Measurements from ENCODE around the gene MAN1B1. TPM values are rescaled to one million over a fixed set of nuclear protein-coding genes. Genes with fewer than 3 reads are reported as not detected.
A peak's percentile ranks its signal among the peaks of the same experiment; 100 is the strongest.

MAN1B1 gene
- total RNA-seq, 1 donor from 2014 or later: 24.6 TPM

GRCh38 chr9:137070906-137071275, 15.9 kb upstream of the MAN1B1 start:
- H3K9me3 Mint-ChIP-seq: no peaks in the 10 kb centered on the region
- peak overlapping the region; percentile 51 for H3K27ac Mint-ChIP-seq

GRCh38 chr9:137071282-137071681, 15.5 kb upstream of the MAN1B1 start:
- Mint-ChIP-seq H3K9me3 (no peaks in the 10 kb centered on the region), H3K27me3 (ENCODE audit: insufficient read depth, low read depth) (peaks cover 31% of the 10 kb centered on the region), H3K36me3 (no peaks in the 10 kb centered on the region), H3K4me1 (peaks cover 10% of the 10 kb centered on the region), H3K27ac (peak overlapping the region; percentile 51), H3K4me3 (peak overlapping the region; percentile 84)
- Histone ChIP-seq H3K36me3 (no peaks in the 10 kb centered on the region), H3K4me3 (peak overlapping the region; percentile 72), H3F3A (ENCODE audit: low read depth) (peaks cover 22% of the 10 kb centered on the region), H3K27ac (no peak overlapping the region), H3K9me3 (ENCODE audit: low read depth) (no peaks in the 10 kb centered on the region), H4K20me1 (ENCODE audit: low read depth) (peaks cover 35% of the 10 kb centered on the region), H3K4me2 (peak overlapping the region; percentile 84), H3K9ac (no peak overlapping the region), H3K27me3 (peaks cover 57% of the 10 kb centered on the region), H3K79me2 (ENCODE audit: low read depth) (no peaks in the 10 kb centered on the region), H3K4me1 (peaks cover 11% of the 10 kb centered on the region), H2AFZ (replicated peaks) (no peak overlapping the region)
- DNase-seq (ENCODE audit: low spot score): no peak
- TF ChIP-seq EZH2 (IDR thresholded peaks at IDR 0.05): no peak

More at GRCh38 chr9:137070906-137071275, 15.9 kb upstream of the MAN1B1 start:
- H4K20me1 ChIP-seq (ENCODE audit: low read depth): peaks cover 35% of the 10 kb centered on the region
- Mint-ChIP-seq H3K4me1 (peaks cover 10% of the 10 kb centered on the region), H3K36me3 (no peaks in the 10 kb centered on the region), H3K4me3 (peak overlapping the region; percentile 84), H3K27me3 (ENCODE audit: insufficient read depth, low read depth) (peaks cover 27% of the 10 kb centered on the region)
- peaks cover 11% of the 10 kb centered on the region for H3K4me1 ChIP-seq
- H3K36me3 ChIP-seq: no peaks in the 10 kb centered on the region
- peak overlapping the region; percentile 84 for H3K4me2 ChIP-seq
- peak overlapping the region; percentile 12 for H2AFZ ChIP-seq (replicated peaks)
- no peak overlapping the region for H3K27ac ChIP-seq
- no peak for DNase-seq (ENCODE audit: low spot score)
- H3F3A ChIP-seq (ENCODE audit: low read depth): peaks cover 22% of the 10 kb centered on the region
- H3K79me2 ChIP-seq (ENCODE audit: low read depth): no peaks in the 10 kb centered on the region
- H3K9me3 ChIP-seq (ENCODE audit: low read depth): no peaks in the 10 kb centered on the region
- TF ChIP-seq EZH2 (IDR thresholded peaks at IDR 0.05) (no peak), EZH2phosphoT487 (IDR thresholded peaks at IDR 0.05) (no peak)
- TF ChIP-seq, protein P1, sequence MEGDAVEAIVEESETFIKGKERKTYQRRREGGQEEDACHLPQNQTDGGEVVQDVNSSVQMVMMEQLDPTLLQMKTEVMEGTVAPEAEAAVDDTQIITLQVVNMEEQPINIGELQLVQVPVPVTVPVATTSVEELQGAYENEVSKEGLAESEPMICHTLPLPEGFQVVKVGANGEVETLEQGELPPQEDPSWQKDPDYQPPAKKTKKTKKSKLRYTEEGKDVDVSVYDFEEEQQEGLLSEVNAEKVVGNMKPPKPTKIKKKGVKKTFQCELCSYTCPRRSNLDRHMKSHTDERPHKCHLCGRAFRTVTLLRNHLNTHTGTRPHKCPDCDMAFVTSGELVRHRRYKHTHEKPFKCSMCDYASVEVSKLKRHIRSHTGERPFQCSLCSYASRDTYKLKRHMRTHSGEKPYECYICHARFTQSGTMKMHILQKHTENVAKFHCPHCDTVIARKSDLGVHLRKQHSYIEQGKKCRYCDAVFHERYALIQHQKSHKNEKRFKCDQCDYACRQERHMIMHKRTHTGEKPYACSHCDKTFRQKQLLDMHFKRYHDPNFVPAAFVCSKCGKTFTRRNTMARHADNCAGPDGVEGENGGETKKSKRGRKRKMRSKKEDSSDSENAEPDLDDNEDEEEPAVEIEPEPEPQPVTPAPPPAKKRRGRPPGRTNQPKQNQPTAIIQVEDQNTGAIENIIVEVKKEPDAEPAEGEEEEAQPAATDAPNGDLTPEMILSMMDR (IDR thresholded peaks at IDR 0.05): peak; percentile 12
- H3K27me3 ChIP-seq: peaks cover 53% of the 10 kb centered on the region
- H3K9ac ChIP-seq: no peak overlapping the region
- H3K4me3 ChIP-seq: peak overlapping the region; percentile 72

DNA sequence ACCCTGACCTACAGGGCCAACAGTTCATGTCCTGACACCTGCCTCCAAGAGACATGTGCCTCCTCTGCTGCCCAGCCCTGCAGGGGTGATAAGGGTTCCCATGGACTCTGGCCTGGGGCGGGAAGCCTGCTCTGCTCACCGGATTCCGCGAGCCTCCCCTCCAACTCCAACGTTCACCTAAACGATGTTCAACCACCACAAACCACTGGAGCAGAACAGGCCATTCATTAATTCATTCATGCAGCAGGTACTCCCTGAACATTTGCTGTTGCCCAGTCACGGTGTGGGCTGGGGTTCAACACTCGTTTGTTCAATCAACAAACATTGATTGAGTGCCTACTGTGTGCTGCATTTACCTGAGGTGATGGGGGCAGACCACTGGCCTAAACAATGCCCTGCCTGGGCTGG, 12.8 kb upstream of the MAN1B1 start:
- Mint-ChIP-seq H3K27me3 (ENCODE audit: insufficient read depth, low read depth) (peaks cover 45% of the 10 kb centered on the region), H3K27ac (no peak overlapping the region), H3K9me3 (no peaks in the 10 kb centered on the region), H3K4me1 (peaks cover 8% of the 10 kb centered on the region), H3K4me3 (no peak overlapping the region), H3K36me3 (no peaks in the 10 kb centered on the region)
- Histone ChIP-seq H3K4me1 (peaks cover 18% of the 10 kb centered on the region), H3K4me3 (no peak overlapping the region), H3K27me3 (peaks cover 79% of the 10 kb centered on the region), H3K79me2 (ENCODE audit: low read depth) (no peaks in the 10 kb centered on the region), H2AFZ (replicated peaks) (no peak overlapping the region), H3K9ac (no peak overlapping the region), H3K4me2 (no peak overlapping the region), H4K20me1 (ENCODE audit: low read depth) (peaks cover 25% of the 10 kb centered on the region), H3K9me3 (ENCODE audit: low read depth) (no peaks in the 10 kb centered on the region), H3F3A (ENCODE audit: low read depth) (peaks cover 26% of the 10 kb centered on the region), H3K36me3 (no peaks in the 10 kb centered on the region), H3K27ac (no peak overlapping the region)
- DNase-seq (ENCODE audit: low spot score): no peak
- TF ChIP-seq EZH2phosphoT487 (IDR thresholded peaks at IDR 0.05) (no peak), EZH2 (IDR thresholded peaks at IDR 0.05) (no peak)

GRCh38 chr9:137074657-137075274, 12.0 kb upstream of the MAN1B1 start:
- Histone ChIP-seq H3F3A (ENCODE audit: low read depth) (peaks cover 32% of the 10 kb centered on the region), H2AFZ (replicated peaks) (no peak overlapping the region), H3K4me2 (no peak overlapping the region), H3K4me3 (no peak overlapping the region), H3K9ac (no peak overlapping the region), H4K20me1 (ENCODE audit: low read depth) (peaks cover 21% of the 10 kb centered on the region), H3K9me3 (ENCODE audit: low read depth) (no peaks in the 10 kb centered on the region), H3K4me1 (peaks cover 13% of the 10 kb centered on the region), H3K36me3 (no peaks in the 10 kb centered on the region), H3K27me3 (peaks cover 79% of the 10 kb centered on the region), H3K79me2 (ENCODE audit: low read depth) (no peaks in the 10 kb centered on the region), H3K27ac (no peak overlapping the region)
- TF ChIP-seq EZH2 (IDR thresholded peaks at IDR 0.05) (no peak), EZH2phosphoT487 (IDR thresholded peaks at IDR 0.05) (no peak)
- TF ChIP-seq, protein P1 (IDR thresholded peaks at IDR 0.05): no peak
- peaks cover 9% of the 10 kb centered on the region for H3K4me1 Mint-ChIP-seq
- no peaks in the 10 kb centered on the region for H3K36me3 Mint-ChIP-seq
- no peak for DNase-seq (ENCODE audit: low spot score)
- H3K4me3 Mint-ChIP-seq: no peak overlapping the region
- no peaks in the 10 kb centered on the region for H3K9me3 Mint-ChIP-seq
- peaks cover 47% of the 10 kb centered on the region for H3K27me3 Mint-ChIP-seq (ENCODE audit: insufficient read depth, low read depth)
- no peak overlapping the region for H3K27ac Mint-ChIP-seq
